Measurements from ENCODE around the gene KDM1B. TPM values are rescaled to one million over a fixed set of nuclear protein-coding genes. Genes with fewer than 3 reads are reported as not detected.

Gene KDM1B
- total and polyA plus RNA-seq, 9 of the 15 experiments (the other 6 are each of a cell fraction or from before 2014, with no cell fraction given), result 1.4 to 58.9 (median 36.3) TPM

GRCh38 chr6:18155150-18155863 is at the start of gene KDM1B (continued):
- TF ChIP-seq HOMEZ (CRISPR knock-in tag; IDR thresholded peaks at IDR 0.05) (0 out of 2 replicates have a peak, but pooled peaks have one; percentile 43), GTF2E2 (tag; IDR thresholded peaks at IDR 0.05) (no peak), VEZF1 (CRISPR knock-in tag; IDR thresholded peaks at IDR 0.05) (peak; percentile 90), MTA2 (IDR thresholded peaks at IDR 0.05; ENCODE audit: low read depth) (no peak), LARP7 (IDR thresholded peaks at IDR 0.05) (no peak)

GRCh38 chr6:18107061-18107460 is 48.2 kb upstream of the KDM1B start:
- H3K4me2 ChIP-seq (ENCODE audit: insufficient read depth, low read length), result no peak overlapping the region
- H3K9me3 ChIP-seq (replicated peaks; ENCODE audit: control insufficient read depth, insufficient read depth, low read depth, low read length), result no peaks in the 10 kb centered on the region
- no TSS peak for BruUV-seq (replicated peaks)
- CTCF ChIA-PET (ENCODE audit: low intra/inter-chr PET ratio), result no interaction called here
- DNase-seq (ENCODE audit: extremely low read depth in 1 of 4, low spot score in 3 of 4), result no peak
- no peaks in the 10 kb centered on the region for H3K4me1 ChIP-seq (replicated peaks in 1 of 2; ENCODE audit: control insufficient read depth in 2 of 2, insufficient read depth in 2 of 2, low read length in 2 of 2)
- H3K79me2 ChIP-seq (ENCODE audit: control insufficient read depth, insufficient read depth, low read length), result no peaks in the 10 kb centered on the region
- POLR2A ChIA-PET, result no interaction called here
- intact Hi-C loops (cut with micrococcal nuclease) (no loop called here), in situ Hi-C loops (cut with MboI) (no loop called here)
- WGBS (ENCODE audit: insufficient coverage, low coverage, missing lambda C conversion rate), result 40% methylated on average over 1 of the region's 1 CpG
- no peak overlapping the region for H3K27ac ChIP-seq (ENCODE audit: extremely low read depth, low read depth, low read length)
- H4K20me1 ChIP-seq (replicated peaks; ENCODE audit: control insufficient read depth, insufficient read depth, low read length), result no peaks in the 10 kb centered on the region
- no peak for FAIRE-seq
- H3K9me1 ChIP-seq (ENCODE audit: control insufficient read depth, insufficient read depth, low read length), result no peaks in the 10 kb centered on the region
- ATAC-seq, result no peak
- no peak overlapping the region for H3K4me3 ChIP-seq
- no peaks in the 10 kb centered on the region; a peak in 1 of 5 replicates for H3K27me3 ChIP-seq (ENCODE audit: control insufficient read depth in 2 of 2, insufficient read depth in 2 of 2, low read length in 2 of 2)
- TF ChIP-seq YBX1 (IDR thresholded peaks at IDR 0.05) (no peak), ZNF354B (CRISPR knock-in tag; IDR thresholded peaks at IDR 0.05) (peak; percentile 83), BACH1 (tag; IDR thresholded peaks at IDR 0.05) (no peak), SMAD2 (IDR thresholded peaks at IDR 0.05; ENCODE audit: low read depth, low read length) (no peak), ZNF507 (tag; conservative IDR thresholded peaks at IDR 0.05) (peak; percentile 99), BRD4 (IDR thresholded peaks at IDR 0.05) (no peak), CSDE1 (IDR thresholded peaks at IDR 0.05) (no peak), GABPB2 (CRISPR knock-in tag; conservative IDR thresholded peaks at IDR 0.05) (no peak), FOXM1 (IDR thresholded peaks at IDR 0.05; ENCODE audit: low read depth) (no peak), FOXM1 (CRISPR knock-in tag; IDR thresholded peaks at IDR 0.05; ENCODE audit: low read depth) (no peak), PML (IDR thresholded peaks at IDR 0.05; ENCODE audit: low read length) (no peak), ZNF586 (CRISPR knock-in tag; conservative IDR thresholded peaks at IDR 0.05) (no peak)
- H3K9ac ChIP-seq (ENCODE audit: insufficient read depth in 1 of 2, low read depth in 2 of 2, low read length in 2 of 2), result no peak overlapping the region
- H3K36me3 ChIP-seq (ENCODE audit: control insufficient read depth, insufficient read depth, low read length), result no peaks in the 10 kb centered on the region
- no peak overlapping the region for H2AFZ ChIP-seq (ENCODE audit: low read depth, low read length)

All from K562 (cell line).